HG02973 (cell line): ENCODE data around the gene EXOC6B.
"Not testable (repeated sequence)": the region's sequence is repeated elsewhere in the genome, so short reads cannot be mapped to it uniquely, and the experiment has no call there.

Experiments
- ATAC-seq: cut with Tn5 transposase; IDR thresholded peaks from one replicate; pipeline ENCODE4 v1.9.1; 2021; ENCODE audit warnings: moderate library complexity; ENCODE audit not compliant: unreplicated experiment

EXOC6B gene

GRCh38 chr2:72619626-72620025 is 206.2 kb downstream of the EXOC6B start:
- no peak for ATAC-seq

GRCh38 chr2:72613931-72614330 is 211.9 kb downstream of the EXOC6B start:
- ATAC-seq, result no peak

GRCh38 chr2:72612614-72613160 is 213.1 kb downstream of the EXOC6B start:
- ATAC-seq, result no peak

GRCh38 chr2:72607189-72607588 is 218.6 kb downstream of the EXOC6B start:
- ATAC-seq, result no peak

GRCh38 chr2:72605836-72606442 is 219.9 kb downstream of the EXOC6B start:
- ATAC-seq, result no peak

- no peak for ATAC-seq
Measured at GRCh38 chr2:72604468-72604867, 221.4 kb downstream of the EXOC6B start.

GRCh38 chr2:72603481-72603880 is 222.4 kb downstream of the EXOC6B start:
- ATAC-seq, result no peak

- ATAC-seq, result no peak
Measured at GRCh38 chr2:72602711-72603110, 223.1 kb downstream of the EXOC6B start.

GRCh38 chr2:72602095-72602494 is 223.7 kb downstream of the EXOC6B start:
- no peak for ATAC-seq

GRCh38 chr2:72583836-72584235 is 242.0 kb downstream of the EXOC6B start:
- not testable (repeated sequence) for ATAC-seq

- no peak for ATAC-seq
Measured at GRCh38 chr2:72583376-72583775, 242.5 kb downstream of the EXOC6B start.

- ATAC-seq, result no peak
Measured at GRCh38 chr2:72581560-72582181, 244.2 kb downstream of the EXOC6B start.

- no peak for ATAC-seq
Measured at GRCh38 chr2:72579591-72580180, 246.1 kb downstream of the EXOC6B start.

- no peak for ATAC-seq
Measured at GRCh38 chr2:72576861-72577260, 249.0 kb downstream of the EXOC6B start.

GRCh38 chr2:72576459-72576858 is 249.4 kb downstream of the EXOC6B start:
- no peak for ATAC-seq

GRCh38 chr2:72574886-72575285 is 250.9 kb downstream of the EXOC6B start:
- no peak for ATAC-seq

- ATAC-seq, result no peak
Measured at GRCh38 chr2:72573232-72573631, 252.6 kb downstream of the EXOC6B start.

- ATAC-seq, result no peak
Measured at GRCh38 chr2:72572501-72572900, 253.3 kb downstream of the EXOC6B start.

- ATAC-seq, result no peak
Measured at GRCh38 chr2:72570413-72570812, 255.4 kb downstream of the EXOC6B start.

GRCh38 chr2:72562451-72563153 is 263.2 kb downstream of the EXOC6B start:
- no peak for ATAC-seq

GRCh38 chr2:72561621-72562318 is 264.1 kb downstream of the EXOC6B start:
- ATAC-seq, result no peak
